ENCODE results near the gene CNBP.
"Not testable (repeated sequence)": the region's sequence is repeated elsewhere in the genome, so short reads cannot be mapped to it uniquely, and the experiment has no call there.

The CNBP gene

GRCh38 chr3:129197321-129197720 lies 13.6 kb upstream of the CNBP start:
- Histone ChIP-seq H3K79me2 (ENCODE audit: low read length) (no peaks in the 10 kb centered on the region), H3K4me3 (ENCODE audit: low read length) (no peak overlapping the region), H3K4me2 (ENCODE audit: low read length) (no peak overlapping the region; the same call in 1 of the 2 replicates), H3K4me1 (ENCODE audit: low read length) (peaks cover 26% of the 10 kb centered on the region), H3K36me3 (replicated peaks; ENCODE audit: low read depth, low read length) (no peaks in the 10 kb centered on the region), H4K20me1 (ENCODE audit: insufficient read depth, low read length) (no peaks in the 10 kb centered on the region), H3K9ac (ENCODE audit: low read length) (no peak overlapping the region), H2AFZ (ENCODE audit: low read depth, low read length) (no peak overlapping the region), H3K9me3 (ENCODE audit: insufficient read depth, low read length) (no peaks in the 10 kb centered on the region), H3K27me3 (ENCODE audit: low read depth, low read length) (no peaks in the 10 kb centered on the region), H3K27ac (ENCODE audit: low read length) (no peak overlapping the region)
- TF ChIP-seq CTCF (IDR thresholded peaks at IDR 0.05; ENCODE audit: low read depth, low read length) (no peak), EZH2phosphoT487 (IDR thresholded peaks at IDR 0.05; ENCODE audit: low read depth) (no peak)

- TF ChIP-seq CTCF (IDR thresholded peaks at IDR 0.05; ENCODE audit: low read depth, low read length) = no peak
- no peak for TF ChIP-seq EZH2phosphoT487 (IDR thresholded peaks at IDR 0.05; ENCODE audit: low read depth)
- Histone ChIP-seq H3K79me2 (ENCODE audit: low read length) (no peaks in the 10 kb centered on the region), H3K4me2 (ENCODE audit: low read length) (peak overlapping the region; percentile 26), H3K9me3 (ENCODE audit: insufficient read depth, low read length) (no peaks in the 10 kb centered on the region), H4K20me1 (ENCODE audit: insufficient read depth, low read length) (no peaks in the 10 kb centered on the region), H3K4me3 (ENCODE audit: low read length) (no peak overlapping the region), H3K27ac (ENCODE audit: low read length) (no peak overlapping the region), H3K36me3 (replicated peaks; ENCODE audit: low read depth, low read length) (no peaks in the 10 kb centered on the region), H3K9ac (ENCODE audit: low read length) (no peak overlapping the region), H3K27me3 (ENCODE audit: low read depth, low read length) (no peaks in the 10 kb centered on the region), H2AFZ (ENCODE audit: low read depth, low read length) (no peak overlapping the region), H3K4me1 (ENCODE audit: low read length) (peaks cover 26% of the 10 kb centered on the region)
Observed at GRCh38 chr3:129196601-129197000, 12.9 kb upstream of the CNBP start.

- Histone ChIP-seq H3K4me3 (ENCODE audit: low read length) (no peak overlapping the region), H3K4me2 (ENCODE audit: low read length) (peak overlapping the region; percentile 26), H3K9ac (ENCODE audit: low read length) (no peak overlapping the region), H2AFZ (ENCODE audit: low read depth, low read length) (0 out of 2 replicates have a peak overlapping the region, but pooled peaks have one; percentile 24), H3K79me2 (ENCODE audit: low read length) (no peaks in the 10 kb centered on the region), H4K20me1 (ENCODE audit: insufficient read depth, low read length) (no peaks in the 10 kb centered on the region), H3K4me1 (ENCODE audit: low read length) (peaks cover 26% of the 10 kb centered on the region), H3K9me3 (ENCODE audit: insufficient read depth, low read length) (no peaks in the 10 kb centered on the region), H3K27ac (ENCODE audit: low read length) (no peak overlapping the region), H3K27me3 (ENCODE audit: low read depth, low read length) (no peaks in the 10 kb centered on the region), H3K36me3 (replicated peaks; ENCODE audit: low read depth, low read length) (no peaks in the 10 kb centered on the region)
- no peak for TF ChIP-seq EZH2phosphoT487 (IDR thresholded peaks at IDR 0.05; ENCODE audit: low read depth)
- no peak for TF ChIP-seq CTCF (IDR thresholded peaks at IDR 0.05; ENCODE audit: low read depth, low read length)
Observed at GRCh38 chr3:129195731-129196256, 12.1 kb upstream of the CNBP start.

- not testable (repeated sequence) for H4K20me1 ChIP-seq (ENCODE audit: insufficient read depth, low read length); H3K36me3 ChIP-seq (replicated peaks; ENCODE audit: low read depth, low read length); H3K27me3 ChIP-seq (ENCODE audit: low read depth, low read length); H3K9me3 ChIP-seq (ENCODE audit: insufficient read depth, low read length); H2AFZ ChIP-seq (ENCODE audit: low read depth, low read length)
- peaks cover 52% of the 10 kb centered on the region for H3K4me1 ChIP-seq (ENCODE audit: low read length)
- peaks cover 21% of the 10 kb centered on the region for H3K79me2 ChIP-seq (ENCODE audit: low read length)
- peak overlapping the region; percentile 94 for H3K27ac ChIP-seq (ENCODE audit: low read length)
- peak overlapping the region; percentile 10; the same call in 1 of the 2 replicates for H3K4me3 ChIP-seq (ENCODE audit: low read length)
- H3K4me2 ChIP-seq (ENCODE audit: low read length) = peak overlapping the region; percentile 56
- H3K9ac ChIP-seq (ENCODE audit: low read length) = peak overlapping the region; percentile 37; the same call in 1 of the 2 replicates
Observed at GRCh38 chr3:129189793-129190192, 6.1 kb upstream of the CNBP start.

Data from OCI-LY3 (cell line).